HT-29 (cell line): ENCODE data around the gene GREB1. TPM values are rescaled to one million over a fixed set of nuclear protein-coding genes. Genes with fewer than 3 reads are reported as not detected.

Source experiments
- DNase-seq: peaks from one replicate; pipeline ENCODE4 v3.0.0-alpha.2; 2015; ENCODE audit warnings: low spot score
- total RNA-seq: library from RNA; depleted of rRNA; stranded (reverse); fragments of >200 nt; shearing (Covaris generic); gene quantifications from 2 replicates; pipeline ENCODE4 v1.2.3, GENCODE V29; 2014

The GREB1 gene
- total RNA-seq, 1 experiment from 2014 or later: not detected

GRCh38 chr2:11540148-11540995 lies 6.5 kb downstream of the GREB1 start:
- no peak for DNase-seq

DNA sequence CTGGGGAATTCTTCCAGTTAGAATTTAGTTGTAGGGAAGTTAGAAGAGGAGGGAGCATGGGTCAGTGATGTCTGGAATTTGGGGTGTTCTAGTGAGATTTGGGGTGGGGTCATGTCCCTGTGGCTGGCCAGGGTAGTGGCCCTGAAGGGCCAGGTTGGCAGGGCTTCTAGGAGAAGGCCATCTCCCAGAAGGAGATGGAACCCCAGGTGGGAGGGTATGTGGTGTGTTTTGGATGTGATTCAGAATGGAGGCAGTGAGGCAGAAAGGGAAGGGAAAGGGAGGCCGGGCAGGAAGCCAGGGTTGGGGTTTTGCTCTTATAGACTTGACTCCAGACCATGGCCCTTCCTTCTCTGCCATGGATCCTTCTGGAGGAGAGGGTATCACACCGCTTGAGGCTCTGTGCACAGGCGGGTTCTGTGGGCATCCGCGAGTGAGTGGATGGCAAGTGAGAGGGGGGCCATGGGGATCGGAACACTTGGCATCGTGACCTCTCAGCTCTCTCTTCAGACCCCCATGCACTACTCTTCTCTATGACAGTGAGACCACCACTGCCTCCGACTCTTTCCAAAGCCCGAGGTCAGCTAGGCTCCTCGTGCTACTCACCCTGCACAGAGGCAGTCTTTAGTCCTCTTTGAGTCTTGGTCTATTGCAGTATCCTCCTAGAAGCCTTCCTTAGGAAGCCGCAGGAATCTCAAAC lies 7.3 kb downstream of the GREB1 start:
- no peak for DNase-seq

- DNase-seq: no peak
Measured at GRCh38 chr2:11541693-11542274, 7.9 kb downstream of the GREB1 start.

GRCh38 chr2:11542275-11542819 lies 8.5 kb downstream of the GREB1 start:
- DNase-seq: no peak

DNA sequence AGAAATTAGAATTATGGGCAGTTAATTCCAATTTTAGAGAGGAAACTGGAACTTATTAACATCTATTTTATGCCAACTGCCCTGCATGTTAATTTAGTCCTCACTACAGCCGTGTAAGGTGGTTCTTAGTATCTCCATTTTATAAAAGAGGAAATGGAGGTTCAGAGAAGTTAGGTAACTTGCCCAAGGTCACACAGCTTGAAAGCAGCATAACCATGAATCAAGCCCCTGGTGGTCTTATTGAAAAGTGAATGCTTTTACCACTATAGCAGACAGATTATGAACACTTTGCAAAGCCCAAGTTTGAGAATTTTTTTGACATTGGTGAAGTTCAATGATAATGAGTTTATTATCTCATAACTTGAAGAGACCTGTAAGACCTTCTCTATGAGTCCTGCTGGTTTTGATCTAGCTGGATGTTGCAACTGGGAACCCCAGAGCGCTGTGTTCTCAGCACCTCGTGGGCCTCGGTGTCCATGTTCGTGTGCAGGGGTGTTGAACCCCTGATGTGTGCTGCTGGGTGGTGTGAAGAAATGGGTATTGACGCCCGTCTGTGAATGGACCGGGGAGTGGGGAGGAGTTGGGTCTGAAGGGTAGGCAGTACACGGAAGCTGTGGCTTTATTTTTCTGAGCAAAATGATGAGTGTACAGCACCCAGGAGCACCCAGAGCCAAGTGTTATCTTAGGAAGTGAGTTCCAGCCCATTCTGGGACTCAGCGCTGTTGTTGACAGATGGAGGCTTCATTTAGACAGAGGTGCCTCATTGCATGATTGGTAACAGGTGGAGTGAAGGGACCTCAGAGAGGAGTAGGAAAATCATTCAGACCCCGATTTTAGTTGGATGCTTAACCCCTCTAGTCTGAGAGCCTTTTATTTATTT lies 9.7 kb downstream of the GREB1 start:
- no peak for DNase-seq

- DNase-seq: no peak
Measured at GRCh38 chr2:11546072-11546471, 12.2 kb downstream of the GREB1 start.

DNA sequence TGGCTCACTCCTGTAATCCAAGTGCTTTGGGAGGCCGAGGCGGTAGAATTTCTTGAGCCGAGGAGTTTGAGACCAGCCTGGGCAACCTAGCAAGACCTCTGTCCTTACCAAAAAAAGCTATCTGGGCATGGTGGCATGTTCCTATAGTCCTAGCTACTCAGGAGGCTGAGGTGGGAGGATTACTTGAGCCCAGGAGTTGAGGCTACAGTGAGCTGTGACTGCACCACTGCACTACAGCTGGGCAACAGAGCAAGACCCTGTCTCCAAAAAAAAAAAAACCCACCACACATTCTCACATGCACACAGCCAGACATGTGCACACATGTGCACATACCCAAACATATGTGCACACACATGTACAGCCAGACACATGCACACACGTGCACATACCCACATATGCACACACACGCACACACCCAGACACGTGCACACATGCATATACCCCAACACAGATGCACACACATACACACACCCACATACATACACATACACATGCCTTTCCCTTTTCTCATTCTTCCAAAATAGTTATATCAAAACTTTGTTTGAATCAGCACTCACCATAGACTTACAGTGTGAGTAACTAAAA lies 14.2 kb downstream of the GREB1 start:
- no peak for DNase-seq

GRCh38 chr2:11550302-11550701 lies 16.5 kb downstream of the GREB1 start:
- no peak for DNase-seq

- DNase-seq: no peak
Measured at GRCh38 chr2:11550901-11551568, 17.2 kb downstream of the GREB1 start.

- no peak for DNase-seq
Measured at GRCh38 chr2:11551569-11552259, 17.9 kb downstream of the GREB1 start.

GRCh38 chr2:11552260-11552638 lies 18.4 kb downstream of the GREB1 start:
- no peak for DNase-seq

GRCh38 chr2:11553661-11554398 lies 20.0 kb downstream of the GREB1 start:
- DNase-seq: no peak

GRCh38 chr2:11554399-11554716 lies 20.5 kb downstream of the GREB1 start:
- DNase-seq: no peak

DNA sequence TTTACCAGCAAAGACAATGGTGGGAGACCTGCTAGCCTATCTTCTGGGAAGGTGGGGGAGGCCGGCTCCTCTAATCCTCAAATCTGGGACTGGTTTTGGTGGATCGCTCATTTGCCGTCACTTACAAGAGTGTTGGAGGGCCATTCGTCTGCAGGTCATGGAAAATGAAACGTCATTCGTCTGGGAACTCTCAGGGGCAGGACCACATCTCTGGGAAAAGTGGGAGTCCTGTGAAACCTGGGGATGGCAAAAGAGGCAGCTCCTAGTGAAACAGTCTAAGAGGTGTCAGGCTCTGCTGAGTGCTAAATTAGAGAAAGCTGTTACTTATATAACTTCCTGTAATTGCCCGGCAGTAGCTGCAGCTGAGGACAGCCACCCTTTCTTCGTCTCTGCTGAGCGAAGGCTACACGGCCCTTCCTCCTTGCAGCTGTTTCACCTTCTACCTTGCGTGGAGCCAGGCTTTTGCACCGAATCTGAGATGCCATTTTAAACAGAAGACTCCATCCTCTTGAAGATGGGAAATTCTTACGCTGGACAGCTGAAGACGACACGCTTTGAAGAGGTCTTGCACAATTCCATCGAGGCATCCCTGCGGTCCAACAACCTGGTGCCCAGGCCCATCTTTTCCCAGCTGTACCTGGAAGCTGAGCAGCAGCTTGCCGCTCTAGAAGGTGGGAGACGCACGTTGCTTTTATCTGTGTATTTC lies 22.4 kb downstream of the GREB1 start:
- DNase-seq: no peak

GRCh38 chr2:11558214-11558886 lies 24.5 kb downstream of the GREB1 start:
- no peak for DNase-seq

DNA sequence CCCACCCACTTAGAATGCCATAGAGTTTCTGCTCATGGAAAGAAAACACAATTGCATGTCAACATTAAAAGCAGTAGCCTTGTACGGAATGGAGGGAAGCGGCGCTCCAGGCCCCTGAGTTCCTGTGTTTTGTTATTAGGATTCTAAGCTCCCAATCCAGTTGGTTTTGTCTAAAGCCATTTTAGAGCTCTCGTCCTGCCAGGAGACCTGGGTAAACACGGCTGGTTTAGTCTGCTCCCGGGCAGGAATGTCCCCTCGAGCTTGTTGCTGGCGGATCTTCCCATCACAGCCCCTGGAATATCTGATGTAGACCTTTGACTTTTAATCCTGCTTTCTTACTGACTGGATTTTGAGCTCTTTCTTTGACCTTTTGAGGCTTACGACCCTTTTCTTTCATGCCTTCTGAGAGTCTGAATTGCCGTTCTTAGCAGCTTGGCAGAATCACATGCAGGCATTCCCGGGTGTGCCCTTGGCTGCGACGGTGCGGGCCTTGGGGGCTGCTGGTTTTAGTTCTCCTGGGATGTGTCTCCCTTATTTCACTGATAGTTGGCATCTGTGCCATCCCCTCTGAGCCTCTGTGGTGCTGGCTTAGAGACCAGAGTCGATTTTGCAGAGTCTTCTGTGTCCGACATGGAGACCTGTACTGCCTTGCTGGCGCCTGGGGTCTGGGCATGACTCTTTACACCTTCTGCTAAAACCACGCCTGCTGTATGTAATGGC lies 25.4 kb downstream of the GREB1 start:
- DNase-seq: no peak

- no peak for DNase-seq
Measured at GRCh38 chr2:11559786-11560155, 25.9 kb downstream of the GREB1 start.
